ENCODE results near the gene ZFP28.

ZFP28 gene

DNA sequence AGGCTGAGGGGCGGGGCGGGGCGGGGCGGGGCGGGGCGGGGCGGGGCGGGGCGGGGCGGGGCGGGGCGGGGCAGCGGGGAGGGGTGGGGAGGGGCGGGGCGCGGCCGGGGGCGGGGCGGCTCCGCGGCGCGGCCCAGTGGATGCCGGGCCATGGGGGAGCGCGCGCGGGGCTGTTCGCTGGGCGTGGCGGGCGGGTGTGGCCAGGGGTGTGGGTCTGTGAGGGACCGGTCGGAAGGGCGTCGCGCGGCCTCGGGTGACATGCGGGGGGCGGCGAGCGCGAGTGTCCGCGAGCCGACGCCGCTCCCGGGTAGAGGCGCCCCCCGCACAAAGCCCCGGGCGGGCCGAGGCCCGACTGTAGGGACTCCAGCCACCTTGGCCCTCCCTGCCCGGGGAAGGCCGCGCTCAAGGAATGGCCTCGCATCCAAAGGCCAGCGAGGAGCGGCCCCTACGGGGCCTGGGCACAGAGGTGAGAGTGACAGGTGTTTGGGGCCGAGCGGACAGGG lies at the start of gene ZFP28:
Gene ZFP28, plus strand, starts transcription at position 188 of the 503 bp plus-strand sequence. Its CDS starts 71 bp downstream, at position 259.
- DNase-seq, result no peak

DNA sequence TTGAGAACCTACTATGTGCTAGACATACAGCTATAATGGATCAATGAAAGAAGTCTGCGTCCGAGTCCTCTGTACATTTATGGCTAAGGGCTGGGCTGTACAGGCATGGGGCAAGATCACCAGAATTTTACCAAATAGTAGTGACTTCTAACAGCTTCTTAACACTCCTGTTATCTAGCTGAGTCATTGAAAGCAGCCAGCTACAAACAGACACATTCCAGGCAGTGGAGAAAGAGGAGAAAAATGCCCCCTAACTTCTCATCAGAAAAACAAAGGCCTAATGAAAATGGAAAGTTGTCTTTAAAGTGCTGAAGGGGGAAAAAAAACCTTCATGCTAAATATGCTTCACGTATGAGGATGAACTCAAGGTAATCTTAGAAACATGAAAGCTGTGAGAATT lies 47.3 kb upstream of the ZFP28 start:
- DNase-seq, result no peak

DNA sequence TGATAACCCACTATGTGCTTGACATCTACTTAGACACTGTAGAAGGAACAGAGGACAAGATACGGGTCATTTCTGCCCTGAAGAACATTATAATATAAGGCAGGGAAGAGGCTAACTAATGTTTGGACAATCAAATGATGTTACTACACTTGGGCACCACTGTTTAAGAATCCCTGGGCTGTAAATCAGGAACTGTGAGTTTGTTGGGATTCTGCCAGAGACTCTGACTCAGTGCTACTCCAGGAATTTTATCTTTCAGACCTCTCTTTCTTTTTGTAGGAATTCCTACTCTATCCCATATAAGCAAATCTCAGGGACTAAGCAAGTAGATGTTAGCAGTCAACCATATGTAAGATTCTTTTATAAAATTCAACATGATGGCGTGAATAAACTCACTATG lies 34.2 kb upstream of the ZFP28 start:
- DNase-seq, result no peak

DNA sequence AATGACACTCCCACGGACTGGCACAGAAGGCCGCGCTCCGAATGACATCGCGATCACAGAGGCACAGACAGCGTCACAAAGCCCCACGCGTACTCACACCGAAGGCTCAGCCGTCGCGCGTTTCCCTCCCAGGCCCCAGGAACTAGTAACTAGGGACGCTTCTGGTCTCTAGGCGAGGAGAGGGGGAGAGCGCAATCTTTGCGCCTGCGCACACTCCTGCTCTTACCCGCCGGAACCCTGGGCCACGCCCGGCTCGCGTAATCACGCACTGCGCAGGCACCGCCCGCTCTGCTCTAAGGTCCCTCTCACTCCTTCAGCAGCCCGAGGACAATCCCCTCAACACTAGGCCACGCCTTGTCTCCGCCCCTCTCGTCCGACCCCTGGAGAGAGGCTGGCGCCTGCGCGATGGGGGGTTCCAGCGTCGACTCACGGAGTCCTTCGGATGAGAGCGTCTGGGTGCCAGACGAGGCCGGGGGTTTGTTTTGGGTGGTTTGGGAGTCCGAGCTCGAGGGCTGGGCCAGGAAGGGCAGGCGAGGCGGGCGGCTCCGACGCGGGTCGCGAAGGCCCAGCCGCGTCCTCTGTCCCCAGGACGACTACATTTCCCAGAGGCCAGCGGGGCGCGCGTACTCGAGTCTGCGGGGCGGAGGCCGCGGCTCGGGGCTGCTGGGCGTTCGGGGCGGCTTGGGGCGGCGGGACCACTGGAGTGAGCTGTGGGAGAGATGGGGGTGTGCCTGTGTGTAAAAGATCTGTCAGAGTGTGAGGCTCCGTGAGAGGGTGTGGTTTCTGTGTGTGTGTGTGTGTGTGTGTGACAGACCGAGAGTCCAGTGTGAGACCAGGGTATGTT lies 31.1 kb upstream of the ZFP28 start, which contains the start of gene ZNF471:
Gene ZNF471, plus strand, starts transcription at position 410 of the 844 bp plus-strand sequence. CDS start 3,717 bp downstream, outside the sequence.
- peak; percentile 97 for DNase-seq

DNA sequence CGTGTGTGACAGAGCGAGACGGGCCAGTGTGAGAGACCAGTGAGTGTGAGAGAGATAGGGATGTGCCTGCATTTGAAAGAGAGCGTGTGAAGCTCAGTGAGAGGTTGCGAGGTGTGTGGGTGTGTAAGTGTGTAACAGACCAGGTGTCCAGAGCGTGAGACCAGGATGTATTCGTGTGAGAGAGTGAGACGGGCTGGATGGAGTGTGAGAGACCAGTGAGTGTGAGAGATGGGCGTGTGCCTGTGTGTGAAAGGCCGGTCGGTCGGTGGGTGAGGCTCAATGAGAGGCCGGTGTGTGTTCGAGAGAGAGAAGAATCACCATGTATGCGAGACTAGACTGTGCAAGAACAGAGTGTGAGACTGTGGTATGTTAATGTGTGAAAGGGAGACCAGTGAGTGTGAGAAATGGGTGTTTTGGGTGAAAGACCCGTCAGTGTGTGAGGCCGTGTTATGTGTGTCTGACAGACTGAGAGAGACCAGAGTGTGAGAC lies 30.4 kb upstream of the ZFP28 start:
- DNase-seq, result no peak

DNA sequence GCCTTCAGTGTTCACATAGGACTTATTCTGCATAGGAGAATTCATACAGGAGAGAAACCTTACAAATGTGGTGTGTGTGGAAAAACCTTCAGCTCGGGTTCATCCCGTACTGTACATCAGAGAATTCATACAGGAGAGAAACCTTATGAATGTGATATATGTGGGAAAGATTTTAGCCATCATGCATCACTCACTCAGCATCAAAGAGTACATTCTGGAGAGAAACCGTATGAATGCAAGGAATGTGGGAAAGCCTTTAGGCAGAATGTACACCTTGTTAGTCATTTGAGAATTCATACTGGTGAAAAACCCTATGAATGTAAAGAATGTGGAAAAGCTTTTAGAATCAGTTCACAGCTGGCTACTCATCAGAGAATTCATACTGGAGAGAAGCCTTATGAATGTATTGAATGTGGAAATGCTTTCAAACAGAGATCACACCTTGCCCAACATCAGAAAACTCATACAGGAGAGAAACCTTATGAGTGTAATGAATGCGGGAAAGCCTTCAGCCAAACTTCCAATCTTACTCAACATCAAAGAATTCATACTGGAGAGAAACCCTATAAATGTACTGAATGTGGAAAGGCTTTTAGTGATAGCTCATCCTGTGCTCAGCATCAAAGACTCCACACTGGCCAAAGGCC lies 13.4 kb upstream of the ZFP28 start:
- no peak for DNase-seq

DNA sequence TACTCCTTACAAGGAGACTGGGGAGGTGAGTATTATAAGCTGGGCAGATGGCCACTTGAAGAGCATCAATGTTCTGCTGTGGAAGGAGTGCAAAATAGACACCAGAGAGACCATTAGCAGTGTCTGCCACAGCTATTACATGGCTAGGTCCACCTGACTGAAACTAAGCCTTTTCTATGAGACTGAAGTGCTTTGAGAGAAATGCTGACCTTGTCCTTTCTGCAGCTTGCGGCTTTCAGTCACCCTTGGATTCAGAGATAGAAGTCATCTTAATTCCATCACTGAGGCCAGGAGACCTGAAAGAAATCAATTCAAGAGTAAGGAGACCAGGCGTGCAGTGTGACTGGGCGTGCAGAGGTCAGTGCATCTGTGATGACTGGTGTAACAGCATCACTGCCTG lies 1.3 kb upstream of the ZFP28 start:
- no peak for DNase-seq

DNA sequence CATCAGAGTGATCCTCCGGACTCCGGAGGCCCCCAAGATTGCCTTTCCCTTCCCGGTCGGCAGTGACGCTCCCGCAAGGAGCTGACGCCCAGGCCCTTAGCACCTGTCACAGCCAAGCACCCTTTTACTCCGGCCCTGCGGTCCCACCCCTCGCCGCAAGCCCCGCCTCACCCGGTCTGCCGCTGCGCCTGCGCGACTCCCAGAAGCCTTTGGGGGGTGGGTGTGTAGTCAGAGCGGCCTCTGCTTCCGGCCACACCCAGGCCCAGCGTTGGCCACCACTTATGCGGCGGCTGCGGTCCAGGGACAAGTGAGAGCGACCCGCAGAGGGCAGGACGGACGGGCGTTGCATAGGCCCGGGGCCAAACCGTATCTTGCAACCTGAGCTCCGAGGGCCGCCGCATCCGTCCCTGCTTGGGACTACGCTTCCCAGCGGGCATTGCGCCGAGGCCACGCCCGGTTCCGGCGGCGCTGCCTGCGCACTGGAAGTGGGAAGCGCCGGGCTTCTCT lies 441 bp upstream of the ZFP28 start:
- DNase-seq, result peak; percentile 71

DNA sequence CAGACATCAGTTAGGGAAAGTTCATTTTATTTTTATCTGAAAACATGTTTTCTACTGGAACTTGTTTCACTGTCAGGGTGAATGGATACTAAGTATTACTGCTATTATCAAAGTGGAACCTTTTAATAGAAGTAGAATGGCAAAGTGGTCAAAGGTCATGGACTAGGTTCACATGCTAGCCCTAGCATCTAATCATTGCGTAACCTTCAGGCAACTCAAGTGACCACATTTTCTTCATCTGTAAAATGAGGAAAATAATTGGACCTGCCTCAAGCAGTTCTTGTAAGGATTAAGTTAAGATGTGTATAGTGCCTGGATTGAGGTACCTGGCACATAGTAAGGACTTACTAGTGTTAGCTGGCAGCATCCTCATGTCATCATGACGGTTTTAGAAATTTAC lies 5.0 kb downstream of the ZFP28 start:
- no peak for DNase-seq

DNA sequence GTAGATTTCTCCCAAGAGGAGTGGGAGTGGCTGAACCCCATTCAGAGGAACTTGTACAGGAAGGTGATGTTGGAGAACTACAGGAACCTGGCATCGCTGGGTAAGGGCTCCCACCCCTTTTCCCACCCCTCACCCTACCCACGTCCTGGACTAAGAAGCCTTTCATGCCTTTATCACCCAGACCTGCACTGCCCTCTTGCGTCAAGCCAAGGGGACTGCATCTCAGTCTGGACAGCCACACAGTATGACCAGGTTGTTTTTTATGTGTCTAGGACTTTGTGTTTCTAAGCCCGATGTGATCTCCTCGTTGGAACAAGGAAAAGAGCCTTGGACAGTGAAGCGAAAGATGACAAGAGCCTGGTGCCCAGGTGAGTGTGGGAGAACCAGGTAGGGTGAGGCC lies 8.8 kb downstream of the ZFP28 start:
- DNase-seq, result no peak

DNA sequence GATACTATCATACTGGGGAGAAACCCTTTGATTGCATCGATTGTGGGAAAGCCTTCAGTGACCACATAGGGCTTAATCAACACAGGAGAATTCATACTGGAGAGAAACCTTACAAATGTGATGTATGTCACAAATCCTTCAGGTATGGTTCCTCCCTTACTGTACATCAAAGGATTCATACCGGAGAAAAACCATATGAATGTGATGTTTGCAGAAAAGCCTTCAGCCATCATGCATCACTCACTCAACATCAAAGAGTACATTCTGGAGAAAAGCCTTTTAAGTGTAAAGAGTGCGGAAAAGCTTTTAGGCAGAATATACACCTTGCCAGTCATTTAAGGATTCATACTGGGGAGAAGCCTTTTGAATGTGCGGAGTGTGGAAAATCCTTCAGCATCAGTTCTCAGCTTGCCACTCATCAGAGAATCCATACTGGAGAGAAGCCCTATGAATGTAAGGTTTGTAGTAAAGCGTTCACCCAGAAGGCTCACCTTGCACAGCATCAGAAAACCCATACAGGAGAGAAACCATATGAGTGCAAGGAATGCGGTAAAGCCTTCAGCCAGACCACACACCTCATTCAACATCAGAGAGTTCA lies 15.6 kb downstream of the ZFP28 start:
- no peak for DNase-seq

DNA sequence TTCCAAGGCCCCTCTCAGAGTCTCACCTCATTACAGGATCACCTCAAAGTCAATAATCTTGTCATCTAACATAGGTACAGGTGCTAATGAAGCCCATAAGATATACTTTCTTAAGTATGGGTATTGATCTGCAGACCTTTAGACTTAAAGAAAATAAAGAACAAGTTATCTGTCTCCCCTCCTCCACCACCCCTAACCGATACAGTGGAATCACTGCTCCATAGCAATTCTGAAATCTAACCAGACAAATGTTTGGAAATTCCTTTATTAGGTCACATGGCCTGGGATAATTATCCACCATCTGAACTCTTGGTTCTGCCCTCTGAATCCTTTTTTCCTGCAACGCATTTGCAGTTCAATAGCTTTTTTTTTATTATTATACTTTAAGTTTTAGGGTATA lies 24.0 kb downstream of the ZFP28 start:
- DNase-seq, result no peak

DNA sequence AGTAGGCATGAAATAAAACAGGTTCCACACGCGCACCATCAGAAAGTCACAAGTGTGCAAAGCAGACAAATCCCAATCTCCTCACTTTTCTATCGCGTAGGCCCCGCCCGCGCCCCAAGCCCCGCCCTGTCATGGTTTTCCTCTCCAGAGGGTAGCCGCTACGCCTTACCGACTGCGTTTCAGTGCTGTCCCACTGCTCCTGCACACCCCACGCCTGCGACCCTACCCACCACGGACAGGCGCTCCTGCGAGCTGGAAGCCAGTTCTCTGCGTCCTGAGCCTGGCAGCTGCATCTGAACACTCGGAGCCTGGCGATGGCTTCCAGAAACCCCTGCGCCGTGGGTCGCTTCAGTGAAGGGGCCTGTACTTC lies 28.1 kb downstream of the ZFP28 start:
- peak; percentile 23 for DNase-seq

DNA sequence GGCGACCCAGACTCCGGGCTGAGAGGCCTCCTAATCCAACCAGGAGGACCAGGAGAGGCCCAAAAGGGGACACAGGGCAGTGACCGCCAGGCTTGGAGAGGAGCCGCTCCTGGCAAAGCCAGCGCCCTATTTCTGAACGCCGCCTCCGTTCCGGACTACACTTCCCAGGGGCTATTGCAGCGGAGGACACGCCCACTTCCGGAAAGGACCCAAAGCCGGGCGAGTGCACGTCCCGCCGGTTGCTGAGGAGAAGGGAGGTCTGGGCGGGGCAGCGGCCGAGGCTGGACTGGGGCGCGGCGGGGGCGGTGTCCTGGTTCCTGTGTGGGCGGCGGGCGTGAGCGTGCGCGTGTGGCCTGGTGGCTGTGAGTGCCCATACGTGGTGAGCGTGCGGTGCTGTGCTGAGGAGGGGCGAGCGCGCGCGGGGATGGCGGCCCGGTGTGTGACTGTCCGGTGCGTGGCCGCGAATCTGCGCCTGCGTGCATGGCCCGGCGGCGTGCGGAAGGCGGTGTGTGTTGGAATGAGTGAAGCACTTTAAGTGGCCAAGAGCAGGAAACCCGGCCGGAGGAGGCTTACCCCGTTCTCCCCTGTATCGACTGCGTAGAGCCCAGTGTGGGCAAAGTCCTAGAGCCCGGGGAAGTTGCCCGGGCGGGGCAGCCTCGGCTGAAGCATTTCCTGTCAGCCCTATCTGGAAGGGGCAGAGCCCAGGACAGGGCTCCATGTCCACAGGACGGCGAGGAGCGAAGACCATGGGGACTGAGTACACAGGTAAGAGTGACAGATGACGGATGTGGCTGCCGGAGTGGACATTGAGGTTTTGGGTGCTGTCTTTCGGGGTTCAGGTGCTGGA lies 28.7 kb downstream of the ZFP28 start, which contains the start of gene ZNF470:
Gene ZNF470, plus strand, starts transcription at position 195 of the 847 bp plus-strand sequence. CDS start 2,844 bp downstream, outside the sequence.
- peak; percentile 90 for DNase-seq

DNA sequence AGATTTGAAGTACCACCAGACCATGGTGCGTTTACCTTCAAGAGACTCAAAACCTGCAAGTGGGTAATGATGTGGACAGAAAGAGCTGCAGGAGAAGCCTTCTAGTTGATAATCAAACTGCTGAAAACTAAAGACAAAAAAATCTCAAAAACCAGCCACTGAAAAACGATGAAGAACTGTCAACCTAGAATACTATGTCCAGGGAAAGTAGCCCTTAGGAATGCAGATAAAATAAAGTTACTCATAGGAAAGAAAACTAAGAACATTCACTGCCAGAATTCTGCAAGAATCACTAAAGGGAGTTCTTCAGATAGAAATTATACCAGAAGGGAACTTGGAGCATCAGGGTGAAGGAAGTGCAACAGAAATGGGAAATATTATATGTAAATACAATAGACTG lies 33.8 kb downstream of the ZFP28 start:
- no peak for DNase-seq

DNA sequence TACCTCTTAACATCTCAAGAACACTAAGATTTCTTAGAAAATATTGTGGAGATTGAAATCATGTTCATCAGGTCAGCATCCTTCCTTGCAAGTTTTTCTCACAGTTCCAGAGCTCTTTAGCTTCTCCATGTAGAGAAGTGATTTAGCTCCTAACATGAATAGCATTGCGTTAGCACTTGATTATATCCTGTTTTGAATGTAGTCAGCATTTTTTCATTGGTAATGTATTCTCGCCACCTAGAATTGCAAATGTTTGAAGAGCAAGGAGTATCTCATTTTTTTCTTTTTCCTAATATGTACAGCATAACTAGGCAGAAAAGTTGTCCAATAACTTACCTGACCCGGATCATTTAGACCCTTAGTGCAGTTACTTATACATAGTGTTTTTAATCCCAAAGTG lies 35.2 kb downstream of the ZFP28 start:
- no peak for DNase-seq

DNA sequence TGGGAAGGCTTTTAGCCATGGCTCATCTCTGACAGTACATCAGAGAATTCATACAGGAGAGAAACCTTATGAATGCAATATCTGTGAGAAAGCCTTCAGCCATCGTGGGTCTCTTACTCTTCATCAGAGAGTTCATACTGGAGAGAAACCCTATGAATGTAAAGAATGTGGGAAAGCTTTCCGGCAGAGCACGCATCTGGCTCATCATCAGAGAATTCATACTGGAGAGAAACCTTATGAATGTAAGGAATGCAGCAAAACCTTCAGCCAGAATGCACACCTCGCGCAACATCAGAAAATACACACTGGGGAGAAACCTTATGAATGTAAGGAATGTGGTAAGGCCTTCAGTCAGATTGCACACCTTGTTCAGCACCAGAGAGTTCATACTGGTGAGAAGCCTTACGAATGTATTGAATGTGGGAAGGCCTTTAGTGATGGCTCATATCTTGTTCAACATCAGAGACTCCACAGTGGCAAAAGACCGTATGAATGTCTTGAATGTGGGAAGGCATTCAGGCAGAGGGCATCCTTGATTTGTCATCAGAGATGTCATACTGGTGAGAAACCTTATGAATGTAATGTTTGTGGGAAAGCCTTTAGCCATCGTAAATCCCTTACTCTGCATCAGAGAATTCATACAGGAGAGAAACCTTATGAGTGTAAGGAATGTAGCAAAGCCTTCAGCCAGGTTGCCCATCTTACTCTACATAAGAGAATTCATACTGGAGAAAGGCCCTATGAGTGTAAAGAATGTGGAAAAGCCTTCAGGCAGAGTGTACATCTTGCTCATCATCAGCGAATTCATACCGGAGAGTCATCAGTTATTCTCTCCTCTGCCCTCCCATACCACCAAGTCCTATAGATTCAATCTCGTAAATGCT lies 39.2 kb downstream of the ZFP28 start:
- no peak for DNase-seq

DNA sequence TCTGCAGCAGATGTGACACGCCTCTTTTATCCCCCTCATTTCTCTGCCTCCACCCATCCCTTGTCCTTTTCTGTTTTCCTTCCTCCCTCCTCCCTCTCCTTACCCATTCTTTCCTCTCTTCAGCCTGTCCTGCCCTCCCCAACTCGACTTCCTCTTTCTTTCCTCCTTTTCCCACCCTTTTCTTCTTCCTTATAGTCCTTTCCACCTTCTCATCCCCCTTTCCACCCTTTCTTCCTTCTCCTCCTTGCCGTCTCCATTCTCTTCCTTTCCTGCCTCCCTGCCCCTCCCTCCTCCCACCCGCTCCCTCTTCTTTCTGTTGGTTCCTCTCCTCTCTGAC lies 55.7 kb downstream of the ZFP28 start:
- no peak for DNase-seq

DNA sequence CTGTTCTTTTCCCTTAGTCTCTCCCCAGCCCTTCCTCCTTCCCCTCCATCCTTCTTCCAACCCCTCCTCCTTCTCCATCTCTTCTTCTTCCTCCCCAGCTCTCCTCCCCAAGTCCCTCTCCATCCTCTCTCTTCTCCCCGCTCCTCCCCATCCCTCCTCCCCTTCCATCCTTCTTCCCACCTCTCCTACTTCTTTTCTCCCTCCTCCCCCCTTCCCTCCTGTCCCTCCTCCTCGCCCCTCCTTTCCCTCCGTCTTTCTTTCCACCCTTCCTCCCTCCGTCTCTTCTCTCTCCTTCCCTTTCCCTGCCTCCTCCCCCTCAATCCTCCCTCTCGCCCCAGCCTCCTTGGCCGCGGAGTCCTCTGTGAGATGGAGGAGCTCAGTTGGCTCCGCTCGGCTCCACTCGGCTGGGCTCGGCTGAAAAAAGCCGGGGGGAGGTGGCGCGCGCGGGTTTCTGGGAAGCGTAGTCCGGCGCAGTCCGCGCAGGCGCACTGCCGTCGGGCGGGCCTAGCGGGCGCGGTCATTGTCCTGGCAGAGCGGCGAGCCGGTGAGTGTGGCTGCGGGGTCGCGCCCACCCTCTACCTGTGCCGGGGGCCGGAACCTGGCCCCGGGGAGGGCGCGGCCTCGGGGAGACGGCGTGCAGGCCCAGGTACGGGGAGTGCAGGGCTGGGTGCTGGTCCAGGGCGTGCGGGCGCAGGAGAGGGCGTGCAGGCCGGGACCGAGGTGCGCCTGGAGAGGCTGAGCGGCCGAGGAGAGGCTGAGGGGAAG lies 56.2 kb downstream of the ZFP28 start, which contains the start of gene ZNF71:
Gene ZNF71, plus strand, starts transcription at position 520 of the 765 bp plus-strand sequence. CDS start 6,257 bp downstream, outside the sequence.
- peak; percentile 57 for DNase-seq

DNA sequence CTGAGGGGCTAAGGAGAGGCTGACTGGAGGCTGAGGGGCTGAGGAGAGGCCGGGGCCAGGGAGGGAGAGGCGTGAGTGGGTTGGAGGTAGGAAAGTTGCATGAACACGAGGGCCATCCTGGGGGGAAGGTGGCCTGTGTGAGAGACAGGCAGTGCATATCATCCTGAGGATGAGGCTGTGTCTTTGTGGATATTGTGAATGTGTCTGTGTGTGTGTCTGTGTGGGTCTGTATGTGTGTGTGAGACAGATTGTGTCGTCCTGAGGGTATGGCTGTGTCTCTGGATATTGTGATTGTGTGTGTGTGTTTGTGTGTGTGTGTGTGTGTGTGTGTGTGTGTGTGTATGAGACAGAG lies 56.8 kb downstream of the ZFP28 start:
- DNase-seq, result no peak

Data from amniotic stem cell (primary cell).